HG02884 (cell line): ENCODE measurements around the gene DUSP18.
"Not testable (repeated sequence)": the region's sequence is repeated elsewhere in the genome, so short reads cannot be mapped to it uniquely, and the experiment has no call there.

Experiments used
- ATAC-seq: cut with Tn5 transposase; IDR thresholded peaks from one replicate; pipeline ENCODE4 v1.9.1; 2021; ENCODE audit warnings: mild to moderate bottlenecking, moderate library complexity; ENCODE audit not compliant: unreplicated experiment

The DUSP18 gene

GRCh38 chr22:30667494-30668385 is at the start of gene DUSP18:
Gene DUSP18, minus strand, starts transcription at chr22:30667875. Its CDS starts 3,872 bp downstream, at chr22:30664003.
- peak; percentile 57 for ATAC-seq

- no peak for ATAC-seq
Observed at GRCh38 chr22:30714062-30714461, 46.4 kb upstream of the DUSP18 start.

DNA sequence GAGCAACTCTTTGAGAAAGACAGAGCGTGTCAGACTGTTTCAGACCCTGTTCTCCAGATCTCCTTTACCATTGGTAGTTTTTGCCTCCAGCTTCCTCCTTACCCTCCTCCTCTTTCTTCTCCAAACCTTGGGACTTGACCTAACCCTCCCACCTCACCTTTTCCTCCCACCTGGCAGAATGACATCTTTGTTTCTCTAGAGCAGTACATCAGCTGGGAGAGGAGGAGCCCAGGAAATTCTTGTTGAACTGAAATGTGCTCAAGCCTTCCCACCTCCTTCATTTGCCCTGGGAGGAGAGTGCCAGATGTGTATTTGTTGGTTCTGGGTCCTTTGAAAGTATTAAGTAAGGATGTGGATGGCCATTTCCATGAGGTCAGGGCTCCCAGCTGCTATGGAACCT is 44.4 kb upstream of the DUSP18 start:
- ATAC-seq: no peak

GRCh38 chr22:30709980-30710379 is 42.3 kb upstream of the DUSP18 start:
- ATAC-seq: not testable (repeated sequence)

GRCh38 chr22:30705710-30706651 is 38.3 kb upstream of the DUSP18 start:
- ATAC-seq: no peak

DNA sequence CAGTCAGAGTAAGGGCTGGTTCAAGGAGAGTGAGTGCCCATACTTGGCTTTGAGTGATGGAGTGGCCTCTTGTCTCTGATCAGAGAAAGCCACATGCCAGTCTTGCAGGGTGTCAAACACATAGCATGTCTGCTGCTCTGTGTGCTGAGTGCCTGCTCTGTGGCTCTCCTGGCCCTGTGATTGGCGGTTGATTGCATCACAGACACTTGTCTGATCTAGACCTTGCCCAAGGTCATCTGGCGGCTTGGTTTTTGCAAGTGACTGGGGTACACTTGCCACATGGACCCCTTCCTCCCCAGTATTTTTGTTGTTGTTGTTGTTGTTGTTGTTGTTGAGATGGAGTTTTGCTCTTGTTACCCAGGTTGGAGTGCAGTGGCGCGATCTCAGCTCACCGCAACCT is 37.3 kb upstream of the DUSP18 start:
- ATAC-seq: no peak

- no peak for ATAC-seq
Observed at GRCh38 chr22:30702856-30703255, 35.2 kb upstream of the DUSP18 start.

- ATAC-seq: no peak
Observed at GRCh38 chr22:30701872-30702271, 34.2 kb upstream of the DUSP18 start.

- no peak for ATAC-seq
Observed at GRCh38 chr22:30697975-30698374, 30.3 kb upstream of the DUSP18 start.

GRCh38 chr22:30695871-30696655 is 28.4 kb upstream of the DUSP18 start:
- ATAC-seq: no peak

DNA sequence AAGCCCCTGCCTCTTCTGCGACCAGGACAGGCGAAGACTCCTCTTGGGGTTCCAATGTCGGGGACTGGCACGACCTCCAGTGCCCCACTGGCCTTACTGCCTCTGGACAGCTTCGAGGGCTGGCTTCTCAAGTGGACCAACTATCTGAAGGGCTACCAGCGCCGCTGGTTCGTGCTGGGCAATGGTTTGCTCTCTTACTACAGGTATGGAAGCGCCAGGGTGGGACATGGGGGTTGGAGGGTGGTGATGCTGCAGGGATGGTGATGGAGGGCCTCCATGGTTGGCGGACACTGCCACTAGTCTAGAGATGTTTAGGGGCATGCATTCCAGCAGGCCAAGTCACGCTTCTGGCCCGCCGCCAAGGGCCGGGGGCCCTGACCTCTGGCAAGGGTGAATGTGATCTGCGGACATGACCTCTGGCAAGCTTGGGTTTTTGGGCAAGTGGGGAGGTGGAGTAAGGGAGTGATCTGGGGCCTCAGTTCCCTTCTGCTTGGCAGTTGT is 27.7 kb upstream of the DUSP18 start:
- ATAC-seq: no peak

GRCh38 chr22:30694640-30695350 is 27.1 kb upstream of the DUSP18 start, which contains the start of gene OSBP2:
Gene OSBP2, plus strand, starts transcription at chr22:30694874. Its CDS starts 36 bp downstream, at chr22:30694910.
- ATAC-seq: no peak

- ATAC-seq: no peak
Observed at GRCh38 chr22:30694171-30694639, 26.5 kb upstream of the DUSP18 start.

- ATAC-seq: no peak
Observed at GRCh38 chr22:30691204-30691603, 23.5 kb upstream of the DUSP18 start.

- ATAC-seq: no peak
Observed at GRCh38 chr22:30689622-30690021, 21.9 kb upstream of the DUSP18 start.

DNA sequence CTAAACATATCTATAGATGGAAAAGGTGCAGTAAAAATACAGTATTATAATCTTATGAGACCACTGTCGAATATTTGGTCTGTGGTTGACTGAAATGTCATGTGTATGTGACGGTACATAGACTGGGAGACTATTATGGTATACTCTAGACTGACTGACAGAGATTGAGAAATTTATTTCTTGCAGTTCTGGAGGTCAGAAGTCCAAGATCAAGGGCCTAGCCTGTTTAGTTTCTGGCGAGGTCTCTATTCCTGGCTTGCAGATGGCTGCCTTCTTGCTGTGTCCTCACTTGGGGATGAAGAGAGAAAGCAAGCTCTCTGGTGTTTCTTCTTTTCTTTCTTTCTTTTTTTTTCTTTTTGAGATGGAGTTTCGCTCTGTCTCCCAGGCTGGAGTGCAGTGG is 19.7 kb upstream of the DUSP18 start:
- ATAC-seq: no peak

- ATAC-seq: no peak
Observed at GRCh38 chr22:30685178-30685577, 17.5 kb upstream of the DUSP18 start.

DNA sequence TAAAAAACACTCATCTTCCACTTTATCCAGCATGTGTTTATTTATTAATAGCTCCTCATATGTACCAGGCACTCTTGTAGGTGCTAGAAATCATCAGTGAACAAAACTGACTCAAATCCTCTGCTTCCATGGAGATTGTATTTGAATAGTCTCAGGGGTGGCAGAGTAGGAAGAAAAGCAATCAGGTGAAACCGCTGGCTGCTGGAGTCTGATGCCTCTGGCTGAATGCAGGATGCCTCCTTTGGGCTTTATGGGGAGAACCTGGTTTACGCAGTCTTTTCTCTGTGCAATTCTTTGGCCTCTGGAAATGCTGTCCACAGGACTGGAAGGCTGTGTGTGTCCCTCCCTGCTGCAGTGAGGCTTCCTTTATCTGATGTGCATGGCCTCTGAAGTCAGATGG is 14.2 kb upstream of the DUSP18 start:
- no peak for ATAC-seq

DNA sequence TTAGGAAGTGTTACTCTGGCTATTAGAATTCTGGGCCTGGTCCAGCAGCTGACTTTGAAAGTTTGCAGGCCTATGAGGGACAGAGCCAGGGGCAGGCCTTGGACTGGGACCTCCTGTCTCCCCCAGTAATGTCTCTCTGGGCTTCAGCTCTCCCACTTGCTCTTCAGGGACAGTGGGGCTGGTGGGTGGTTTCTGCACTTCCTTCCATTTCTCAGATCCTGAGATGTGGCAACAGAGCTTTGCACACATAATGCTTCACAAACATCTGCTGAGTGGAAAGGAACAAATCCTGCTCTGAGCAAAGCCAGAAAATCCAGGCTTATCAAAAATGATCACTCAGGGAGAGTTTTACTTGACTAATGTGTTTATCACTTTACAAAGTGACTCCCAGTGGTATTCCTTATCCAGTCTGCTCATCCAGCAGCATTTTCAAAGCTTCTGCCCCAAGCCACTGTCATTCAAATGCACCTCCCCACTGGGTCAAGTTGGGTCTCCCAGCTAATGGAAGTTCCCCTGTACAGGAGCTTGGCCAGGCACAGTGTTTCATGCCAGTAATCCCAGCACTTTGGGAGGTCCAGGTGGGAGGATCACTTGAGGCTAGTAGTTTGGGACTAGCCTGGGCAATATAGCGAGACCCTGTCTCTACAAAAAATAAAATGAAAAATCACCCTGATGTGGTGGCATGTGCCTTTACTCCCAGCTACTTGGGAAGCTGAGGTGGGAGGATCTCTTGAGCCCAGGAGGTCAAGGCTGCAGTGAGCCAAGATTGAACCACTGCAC is 13.5 kb upstream of the DUSP18 start:
- no peak for ATAC-seq
